HL-60 (cell line): Measurements from ENCODE around the gene S1PR2.
A peak's percentile ranks its signal among the peaks of the same experiment; 100 is the strongest.

Experiments used
- DNase-seq, 2 experiments: peaks; one replicate each; pipeline ENCODE4 v3.0.0-alpha.2; 2010 to 2020; ENCODE audit warnings: low read depth in 1 of 2, low spot score in 1 of 2
- H3K27ac ChIP-seq: fragments of 250-450 bp; sonication (Bioruptor Pico); replicated peaks from 2 replicates; pipeline ENCODE4 v1.5.1; 2020; ENCODE audit warnings: mild to moderate bottlenecking, moderate library complexity
- H3K27me3 ChIP-seq: fragments of 250-450 bp; sonication (Bioruptor Pico); 2 replicates; pipeline ENCODE4 v1.5.1; 2021; ENCODE audit warnings: mild to moderate bottlenecking, moderate library complexity; ENCODE audit not compliant: insufficient read depth, poor library complexity, severe bottlenecking
- H3K4me3 ChIP-seq: replicated peaks from 2 replicates; pipeline ENCODE4 v1.5.1; 2011; ENCODE audit warnings: mild to moderate bottlenecking, control low read depth, low read length; ENCODE audit not compliant: insufficient read depth
- GABPA ChIP-seq: IDR thresholded peaks from 2 replicates; pipeline ENCODE4 v1.6.1; 2012; ENCODE audit warnings: low read depth
- POLR2AphosphoS5 ChIP-seq: IDR thresholded peaks from 2 replicates; pipeline ENCODE4 v1.6.1; 2012; ENCODE audit warnings: low read depth
- SPI1 ChIP-seq: IDR thresholded peaks from 2 replicates; pipeline ENCODE4 v1.6.1; 2012; ENCODE audit warnings: low read depth, mild to moderate bottlenecking, borderline replicate concordance
- TF ChIP-seq, protein P1 (sequence below): IDR thresholded peaks from one replicate; pipeline ENCODE4 v1.5.1; 2011; ENCODE audit warnings: low read length, control low read depth, inconsistent platforms; ENCODE audit not compliant: insufficient read depth
- TF ChIP-seq, protein P2 (sequence below): IDR thresholded peaks from 2 replicates; pipeline ENCODE4 v1.6.1; 2012; ENCODE audit warnings: low read depth; ENCODE audit not compliant: insufficient replicate concordance

Gene S1PR2

GRCh38 chr19:10211691-10212090 is 19.4 kb downstream of the S1PR2 start:
- Histone ChIP-seq H3K27ac (no peak overlapping the region), H3K4me3 (no peak overlapping the region), H3K27me3 (no peaks in the 10 kb centered on the region)
- DNase-seq: no peak
- TF ChIP-seq, protein P1, sequence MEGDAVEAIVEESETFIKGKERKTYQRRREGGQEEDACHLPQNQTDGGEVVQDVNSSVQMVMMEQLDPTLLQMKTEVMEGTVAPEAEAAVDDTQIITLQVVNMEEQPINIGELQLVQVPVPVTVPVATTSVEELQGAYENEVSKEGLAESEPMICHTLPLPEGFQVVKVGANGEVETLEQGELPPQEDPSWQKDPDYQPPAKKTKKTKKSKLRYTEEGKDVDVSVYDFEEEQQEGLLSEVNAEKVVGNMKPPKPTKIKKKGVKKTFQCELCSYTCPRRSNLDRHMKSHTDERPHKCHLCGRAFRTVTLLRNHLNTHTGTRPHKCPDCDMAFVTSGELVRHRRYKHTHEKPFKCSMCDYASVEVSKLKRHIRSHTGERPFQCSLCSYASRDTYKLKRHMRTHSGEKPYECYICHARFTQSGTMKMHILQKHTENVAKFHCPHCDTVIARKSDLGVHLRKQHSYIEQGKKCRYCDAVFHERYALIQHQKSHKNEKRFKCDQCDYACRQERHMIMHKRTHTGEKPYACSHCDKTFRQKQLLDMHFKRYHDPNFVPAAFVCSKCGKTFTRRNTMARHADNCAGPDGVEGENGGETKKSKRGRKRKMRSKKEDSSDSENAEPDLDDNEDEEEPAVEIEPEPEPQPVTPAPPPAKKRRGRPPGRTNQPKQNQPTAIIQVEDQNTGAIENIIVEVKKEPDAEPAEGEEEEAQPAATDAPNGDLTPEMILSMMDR: no peak
- TF ChIP-seq POLR2AphosphoS5: no peak
- no peak for TF ChIP-seq GABPA
- no peak for TF ChIP-seq SPI1
- TF ChIP-seq, protein P2, sequence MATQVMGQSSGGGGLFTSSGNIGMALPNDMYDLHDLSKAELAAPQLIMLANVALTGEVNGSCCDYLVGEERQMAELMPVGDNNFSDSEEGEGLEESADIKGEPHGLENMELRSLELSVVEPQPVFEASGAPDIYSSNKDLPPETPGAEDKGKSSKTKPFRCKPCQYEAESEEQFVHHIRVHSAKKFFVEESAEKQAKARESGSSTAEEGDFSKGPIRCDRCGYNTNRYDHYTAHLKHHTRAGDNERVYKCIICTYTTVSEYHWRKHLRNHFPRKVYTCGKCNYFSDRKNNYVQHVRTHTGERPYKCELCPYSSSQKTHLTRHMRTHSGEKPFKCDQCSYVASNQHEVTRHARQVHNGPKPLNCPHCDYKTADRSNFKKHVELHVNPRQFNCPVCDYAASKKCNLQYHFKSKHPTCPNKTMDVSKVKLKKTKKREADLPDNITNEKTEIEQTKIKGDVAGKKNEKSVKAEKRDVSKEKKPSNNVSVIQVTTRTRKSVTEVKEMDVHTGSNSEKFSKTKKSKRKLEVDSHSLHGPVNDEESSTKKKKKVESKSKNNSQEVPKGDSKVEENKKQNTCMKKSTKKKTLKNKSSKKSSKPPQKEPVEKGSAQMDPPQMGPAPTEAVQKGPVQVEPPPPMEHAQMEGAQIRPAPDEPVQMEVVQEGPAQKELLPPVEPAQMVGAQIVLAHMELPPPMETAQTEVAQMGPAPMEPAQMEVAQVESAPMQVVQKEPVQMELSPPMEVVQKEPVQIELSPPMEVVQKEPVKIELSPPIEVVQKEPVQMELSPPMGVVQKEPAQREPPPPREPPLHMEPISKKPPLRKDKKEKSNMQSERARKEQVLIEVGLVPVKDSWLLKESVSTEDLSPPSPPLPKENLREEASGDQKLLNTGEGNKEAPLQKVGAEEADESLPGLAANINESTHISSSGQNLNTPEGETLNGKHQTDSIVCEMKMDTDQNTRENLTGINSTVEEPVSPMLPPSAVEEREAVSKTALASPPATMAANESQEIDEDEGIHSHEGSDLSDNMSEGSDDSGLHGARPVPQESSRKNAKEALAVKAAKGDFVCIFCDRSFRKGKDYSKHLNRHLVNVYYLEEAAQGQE: no peak

GRCh38 chr19:10211061-10211460 is 20.1 kb downstream of the S1PR2 start:
- DNase-seq: no peak
- Histone ChIP-seq H3K27ac (no peak overlapping the region), H3K4me3 (no peak overlapping the region), H3K27me3 (no peaks in the 10 kb centered on the region)
- no peak for TF ChIP-seq GABPA
- peak; percentile 13; the same call in 1 of the 2 replicates for TF ChIP-seq SPI1

DNA sequence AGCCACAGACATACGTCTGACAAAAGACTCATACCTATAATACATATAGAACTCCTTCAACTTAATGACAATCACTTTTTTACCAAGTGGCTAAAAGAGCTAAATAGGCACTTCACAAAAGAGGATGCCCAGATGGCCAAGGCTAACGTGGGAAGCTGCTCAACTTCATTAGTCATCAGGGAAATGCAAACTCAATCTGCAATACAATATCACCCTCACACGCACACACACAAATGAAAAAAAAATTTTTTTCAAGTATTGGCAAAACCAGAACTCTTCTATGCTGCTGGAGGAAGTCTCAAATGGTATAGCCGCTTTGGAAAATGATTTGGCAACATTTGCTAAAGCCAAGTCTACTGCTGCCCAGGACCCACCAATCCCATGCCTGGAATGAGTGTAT is 21.8 kb downstream of the S1PR2 start:
- Histone ChIP-seq H3K4me3 (no peak overlapping the region), H3K27ac (no peak overlapping the region), H3K27me3 (no peaks in the 10 kb centered on the region)
- TF ChIP-seq, protein P1: no peak
- TF ChIP-seq SPI1: no peak
- no peak for TF ChIP-seq GABPA
- TF ChIP-seq, protein P2: no peak
- no peak for TF ChIP-seq POLR2AphosphoS5
- no peak for DNase-seq

DNA sequence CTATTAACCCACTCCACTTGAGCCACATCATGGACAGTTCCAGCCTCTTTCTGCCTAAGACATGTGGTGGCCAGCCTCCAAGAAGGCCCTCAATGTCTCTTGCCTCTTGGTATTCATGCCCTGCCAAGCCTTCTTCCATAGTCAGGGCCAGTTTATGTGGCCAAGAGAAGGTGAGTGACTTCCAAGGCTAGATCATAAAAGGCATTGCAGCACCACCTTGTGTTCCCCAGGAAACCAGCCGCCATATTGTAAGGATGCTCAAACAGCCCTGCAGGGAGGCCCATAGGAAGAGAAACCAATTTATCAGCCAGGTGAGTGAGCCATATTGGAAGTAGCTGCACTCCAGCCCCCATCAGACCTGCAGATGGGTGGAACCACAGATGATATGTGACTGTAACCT is 24.1 kb downstream of the S1PR2 start:
- TF ChIP-seq, protein P1: no peak
- no peak for TF ChIP-seq POLR2AphosphoS5
- TF ChIP-seq, protein P2: no peak
- TF ChIP-seq GABPA: no peak
- no peak for TF ChIP-seq SPI1
- Histone ChIP-seq H3K27ac (no peak overlapping the region), H3K27me3 (no peaks in the 10 kb centered on the region), H3K4me3 (no peak overlapping the region)
- DNase-seq: no peak
